Measurements from ENCODE around the gene FBXL7.

FBXL7 gene

GRCh38 chr5:15510092-15510491 is 10.1 kb downstream of the FBXL7 start:
- H3K4me3 ChIP-seq (ENCODE audit: low read depth, low read length): no peak overlapping the region
- no peak overlapping the region for H3K4ac ChIP-seq (ENCODE audit: low read depth, low read length)
- DNase-seq: no peak
- H4K8ac ChIP-seq (ENCODE audit: low read depth, low read length): no peak overlapping the region
- no peak overlapping the region for H3K14ac ChIP-seq (ENCODE audit: low read length)
- H2AK5ac ChIP-seq (ENCODE audit: low read length): no peak overlapping the region
- no peaks in the 10 kb centered on the region for H3K27me3 ChIP-seq (ENCODE audit: insufficient read depth, low read length)
- H3K9ac ChIP-seq (ENCODE audit: low read length): no peak overlapping the region
- H4K91ac ChIP-seq (ENCODE audit: low read depth, low read length): no peak overlapping the region
- no peaks in the 10 kb centered on the region for H3K79me1 ChIP-seq (ENCODE audit: low read length)
- H2BK5ac ChIP-seq (ENCODE audit: low read depth, low read length, poor library complexity): no peak overlapping the region
- no peak overlapping the region for H2AFZ ChIP-seq (ENCODE audit: insufficient read depth, low read length, poor library complexity)
- H3K23ac ChIP-seq (ENCODE audit: low read length): no peak overlapping the region
- H3K36me3 ChIP-seq (ENCODE audit: control insufficient read depth in 1 of 2, insufficient read depth in 2 of 2, low read length in 2 of 2): peaks cover 0 to 4% of the 10 kb centered on the region in 2 experiments
- H3K9me3 ChIP-seq (ENCODE audit: insufficient read depth, low read depth, low read length): no peaks in the 10 kb centered on the region
- H3K4me2 ChIP-seq (ENCODE audit: low read length): no peak overlapping the region
- H3K27ac ChIP-seq (ENCODE audit: low read depth, low read length): no peak overlapping the region
- H3K79me2 ChIP-seq (ENCODE audit: control insufficient read depth, insufficient read depth, low read length, poor library complexity): no peaks in the 10 kb centered on the region
- no peak overlapping the region for H4K12ac ChIP-seq (ENCODE audit: low read depth, low read length)
- H3K18ac ChIP-seq (ENCODE audit: low read length): no peak overlapping the region
- H2BK12ac ChIP-seq (ENCODE audit: low read length): no peak overlapping the region
- H2BK120ac ChIP-seq (ENCODE audit: insufficient read depth, low read length, poor library complexity): no peak overlapping the region
- no CpG with 5 or more reads among the region's 1 CpG for WGBS (ENCODE audit: extremely low coverage, insufficient coverage, insufficient read length)
- peaks cover 0 to 4% of the 10 kb centered on the region in 2 experiments for H3K4me1 ChIP-seq (ENCODE audit: control insufficient read depth in 1 of 2, insufficient read depth in 2 of 2, low read length in 2 of 2)

GRCh38 chr5:15510831-15511230 is 10.9 kb downstream of the FBXL7 start:
- Histone ChIP-seq H2BK120ac (ENCODE audit: insufficient read depth, low read length, poor library complexity) (no peak overlapping the region), H3K23ac (ENCODE audit: low read length) (no peak overlapping the region), H3K18ac (ENCODE audit: low read length) (no peak overlapping the region), H3K4me1 (ENCODE audit: control insufficient read depth in 1 of 2, insufficient read depth in 2 of 2, low read length in 2 of 2) (peaks cover 0 to 4% of the 10 kb centered on the region in 2 experiments), H3K79me1 (ENCODE audit: low read length) (no peaks in the 10 kb centered on the region), H3K14ac (ENCODE audit: low read length) (no peak overlapping the region), H4K12ac (ENCODE audit: low read depth, low read length) (no peak overlapping the region), H3K4me2 (ENCODE audit: low read length) (no peak overlapping the region), H3K27me3 (ENCODE audit: insufficient read depth, low read length) (no peaks in the 10 kb centered on the region), H4K91ac (ENCODE audit: low read depth, low read length) (no peak overlapping the region), H3K27ac (ENCODE audit: low read depth, low read length) (no peak overlapping the region), H3K9me3 (ENCODE audit: insufficient read depth, low read depth, low read length) (no peaks in the 10 kb centered on the region), H2AFZ (ENCODE audit: insufficient read depth, low read length, poor library complexity) (no peak overlapping the region), H3K4ac (ENCODE audit: low read depth, low read length) (no peak overlapping the region), H3K36me3 (ENCODE audit: control insufficient read depth in 1 of 2, insufficient read depth in 2 of 2, low read length in 2 of 2) (peaks cover 0 to 4% of the 10 kb centered on the region in 2 experiments), H3K4me3 (ENCODE audit: low read depth, low read length) (no peak overlapping the region), H3K79me2 (ENCODE audit: control insufficient read depth, insufficient read depth, low read length, poor library complexity) (no peaks in the 10 kb centered on the region), H2AK5ac (ENCODE audit: low read length) (no peak overlapping the region), H2BK5ac (ENCODE audit: low read depth, low read length, poor library complexity) (no peak overlapping the region), H4K8ac (ENCODE audit: low read depth, low read length) (no peak overlapping the region), H3K9ac (ENCODE audit: low read length) (no peak overlapping the region), H2BK12ac (ENCODE audit: low read length) (no peak overlapping the region)
- no peak for DNase-seq
- no CpG with 5 or more reads among the region's 3 CpGs for WGBS (ENCODE audit: extremely low coverage, insufficient coverage, insufficient read length)

GRCh38 chr5:15513431-15513830 is 13.5 kb downstream of the FBXL7 start:
- no peak overlapping the region for H2BK120ac ChIP-seq (ENCODE audit: insufficient read depth, low read length, poor library complexity)

DNA sequence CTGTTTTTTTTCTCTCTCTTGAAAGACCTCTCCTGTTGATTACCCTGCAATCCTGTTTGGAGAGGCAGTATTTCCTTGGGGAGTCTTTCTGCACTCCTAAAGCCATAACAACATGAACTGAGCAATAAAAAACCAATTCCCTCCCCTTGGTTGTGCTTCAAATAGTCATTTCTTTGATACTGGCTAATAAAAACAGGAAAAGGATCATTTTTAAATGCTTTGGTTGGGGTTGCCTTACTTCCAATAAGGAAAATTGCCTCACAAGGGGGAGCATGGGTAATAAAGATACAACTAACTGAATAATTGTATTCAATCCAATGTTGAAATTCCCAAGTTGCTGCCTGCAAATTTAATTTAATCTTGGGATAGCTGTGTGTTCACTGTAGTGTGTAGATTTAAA is 13.9 kb downstream of the FBXL7 start:
- Histone ChIP-seq H4K91ac (ENCODE audit: low read depth, low read length) (no peak overlapping the region), H3K18ac (ENCODE audit: low read length) (no peak overlapping the region), H2BK12ac (ENCODE audit: low read length) (no peak overlapping the region), H3K79me2 (ENCODE audit: control insufficient read depth, insufficient read depth, low read length, poor library complexity) (no peaks in the 10 kb centered on the region), H3K27ac (ENCODE audit: low read depth, low read length) (no peak overlapping the region), H4K12ac (ENCODE audit: low read depth, low read length) (no peak overlapping the region), H2AFZ (ENCODE audit: insufficient read depth, low read length, poor library complexity) (no peak overlapping the region), H3K4ac (ENCODE audit: low read depth, low read length) (no peak overlapping the region), H3K4me2 (ENCODE audit: low read length) (no peak overlapping the region), H3K14ac (ENCODE audit: low read length) (no peak overlapping the region), H3K36me3 (ENCODE audit: control insufficient read depth in 1 of 2, insufficient read depth in 2 of 2, low read length in 2 of 2) (peaks cover 0 to 4% of the 10 kb centered on the region in 2 experiments), H3K4me1 (ENCODE audit: control insufficient read depth in 1 of 2, insufficient read depth in 2 of 2, low read length in 2 of 2) (peaks cover 0 to 4% of the 10 kb centered on the region in 2 experiments), H2BK5ac (ENCODE audit: low read depth, low read length, poor library complexity) (no peak overlapping the region), H3K4me3 (ENCODE audit: low read depth, low read length) (no peak overlapping the region), H2AK5ac (ENCODE audit: low read length) (no peak overlapping the region), H3K9me3 (ENCODE audit: insufficient read depth, low read depth, low read length) (no peaks in the 10 kb centered on the region), H3K79me1 (ENCODE audit: low read length) (no peaks in the 10 kb centered on the region), H3K27me3 (ENCODE audit: insufficient read depth, low read length) (no peaks in the 10 kb centered on the region), H2BK120ac (ENCODE audit: insufficient read depth, low read length, poor library complexity) (no peak overlapping the region), H4K8ac (ENCODE audit: low read depth, low read length) (no peak overlapping the region), H3K23ac (ENCODE audit: low read length) (no peak overlapping the region), H3K9ac (ENCODE audit: low read length) (no peak overlapping the region)
- DNase-seq: no peak

More at GRCh38 chr5:15513431-15513830, 13.5 kb downstream of the FBXL7 start:
- no peak overlapping the region for H4K91ac ChIP-seq (ENCODE audit: low read depth, low read length)
- no peak overlapping the region for H2AK5ac ChIP-seq (ENCODE audit: low read length)
- no peaks in the 10 kb centered on the region for H3K79me1 ChIP-seq (ENCODE audit: low read length)
- no peak overlapping the region for H2BK12ac ChIP-seq (ENCODE audit: low read length)
- H3K79me2 ChIP-seq (ENCODE audit: control insufficient read depth, insufficient read depth, low read length, poor library complexity): no peaks in the 10 kb centered on the region
- no peak overlapping the region for H3K23ac ChIP-seq (ENCODE audit: low read length)
- no peak overlapping the region for H3K4ac ChIP-seq (ENCODE audit: low read depth, low read length)
- no peaks in the 10 kb centered on the region for H3K27me3 ChIP-seq (ENCODE audit: insufficient read depth, low read length)
- H3K14ac ChIP-seq (ENCODE audit: low read length): no peak overlapping the region
- WGBS (ENCODE audit: extremely low coverage, insufficient coverage, insufficient read length): no CpG with 5 or more reads among the region's 2 CpGs
- no peak overlapping the region for H2AFZ ChIP-seq (ENCODE audit: insufficient read depth, low read length, poor library complexity)
- no peak for DNase-seq
- no peak overlapping the region for H3K4me3 ChIP-seq (ENCODE audit: low read depth, low read length)
- no peak overlapping the region for H3K9ac ChIP-seq (ENCODE audit: low read length)
- H3K18ac ChIP-seq (ENCODE audit: low read length): no peak overlapping the region
- no peak overlapping the region for H3K27ac ChIP-seq (ENCODE audit: low read depth, low read length)
- no peak overlapping the region for H3K4me2 ChIP-seq (ENCODE audit: low read length)
- peaks cover 0 to 4% of the 10 kb centered on the region in 2 experiments for H3K4me1 ChIP-seq (ENCODE audit: control insufficient read depth in 1 of 2, insufficient read depth in 2 of 2, low read length in 2 of 2)
- no peak overlapping the region for H4K12ac ChIP-seq (ENCODE audit: low read depth, low read length)
- H3K36me3 ChIP-seq (ENCODE audit: control insufficient read depth in 1 of 2, insufficient read depth in 2 of 2, low read length in 2 of 2): peaks cover 0 to 4% of the 10 kb centered on the region in 2 experiments
- H4K8ac ChIP-seq (ENCODE audit: low read depth, low read length): no peak overlapping the region
- H2BK5ac ChIP-seq (ENCODE audit: low read depth, low read length, poor library complexity): no peak overlapping the region
- no peaks in the 10 kb centered on the region for H3K9me3 ChIP-seq (ENCODE audit: insufficient read depth, low read depth, low read length)
